ENCODE results near the gene ANXA7. TPM values are rescaled to one million over a fixed set of nuclear protein-coding genes. Genes with fewer than 3 reads are reported as not detected.

Gene ANXA7
- total RNA-seq, 1 donor from 2014 or later: 90.1 TPM

GRCh38 chr10:73439055-73439454, 25.2 kb upstream of the ANXA7 start:
- TF ChIP-seq CTCF (IDR thresholded peaks at IDR 0.05) (no peak), POLR2A (IDR thresholded peaks at IDR 0.05) (no peak), POLR2AphosphoS5 (IDR thresholded peaks at IDR 0.05; ENCODE audit: insufficient read depth in 1 of 2, low read depth in 1 of 2) (no peak)
- H3K27me3 ChIP-seq: no peaks in the 10 kb centered on the region
- H3K4me3 ChIP-seq: no peak overlapping the region
- peaks cover 0 to 28% of the 10 kb centered on the region in 2 donors for H3K36me3 ChIP-seq
- intact Hi-C loops (cut with DNase I): no loop called here
- no peak overlapping the region for H3K27ac ChIP-seq
- H3K4me1 ChIP-seq: no peaks in the 10 kb centered on the region
- no peaks in the 10 kb centered on the region for H3K9me3 ChIP-seq
- DNase-seq (ENCODE audit: extremely low spot score in 2 of 2): no peak

GRCh38 chr10:73433538-73433867, 19.6 kb upstream of the ANXA7 start, which contains the start of gene MSS51:
MSS51 (minus strand) TSS chr10:73433561; CDS start chr10:73428284, 5,277 bp downstream.
- no peak within 1 kb of the TSS for H3K27ac ChIP-seq
- intact Hi-C loops (cut with DNase I): no loop called here
- DNase-seq (ENCODE audit: extremely low spot score in 2 of 2): no peak
- no peak within 1 kb of the TSS for H3K4me3 ChIP-seq
- no peaks in the 10 kb centered on the region for H3K9me3 ChIP-seq
- TF ChIP-seq CTCF (IDR thresholded peaks at IDR 0.05) (no peak), POLR2A (IDR thresholded peaks at IDR 0.05) (no peak), POLR2AphosphoS5 (IDR thresholded peaks at IDR 0.05; ENCODE audit: insufficient read depth in 1 of 2, low read depth in 1 of 2) (no peak)
- H3K27me3 ChIP-seq: no peaks in the 10 kb centered on the region
- H3K36me3 ChIP-seq: peaks cover 0 to 28% of the 10 kb centered on the region in 2 donors
- no peaks in the 10 kb centered on the region for H3K4me1 ChIP-seq

GRCh38 chr10:73432646-73433537, 19.0 kb upstream of the ANXA7 start:
- H3K4me1 ChIP-seq: no peaks in the 10 kb centered on the region
- no peak overlapping the region for H3K27ac ChIP-seq
- peaks cover 0 to 27% of the 10 kb centered on the region in 2 donors for H3K36me3 ChIP-seq
- no peak overlapping the region for H3K4me3 ChIP-seq
- H3K27me3 ChIP-seq: no peaks in the 10 kb centered on the region
- H3K9me3 ChIP-seq: no peaks in the 10 kb centered on the region
- no peak for DNase-seq (ENCODE audit: extremely low spot score in 2 of 2)
- TF ChIP-seq POLR2AphosphoS5 (IDR thresholded peaks at IDR 0.05; ENCODE audit: insufficient read depth in 1 of 2, low read depth in 1 of 2): no peak
- no peak for TF ChIP-seq POLR2A (IDR thresholded peaks at IDR 0.05)
- TF ChIP-seq CTCF (IDR thresholded peaks at IDR 0.05): no peak
- intact Hi-C loops (cut with DNase I): no loop called here

GRCh38 chr10:73426318-73426717, 12.5 kb upstream of the ANXA7 start:
- Histone ChIP-seq H3K9me3 (no peaks in the 10 kb centered on the region), H3K27me3 (no peaks in the 10 kb centered on the region), H3K4me3 (no peak overlapping the region), H3K27ac (no peak overlapping the region), H3K4me1 (no peaks in the 10 kb centered on the region), H3K36me3 (peaks cover 3 to 56% of the 10 kb centered on the region in 2 donors)
- intact Hi-C loops (cut with DNase I): no loop called here
- TF ChIP-seq POLR2AphosphoS5 (IDR thresholded peaks at IDR 0.05; ENCODE audit: insufficient read depth in 1 of 2, low read depth in 1 of 2) (no peak), POLR2A (IDR thresholded peaks at IDR 0.05) (no peak), CTCF (IDR thresholded peaks at IDR 0.05) (no peak)
- no peak for DNase-seq (ENCODE audit: extremely low spot score in 2 of 2)

- Histone ChIP-seq H3K4me3 (no peak overlapping the region), H3K36me3 (peaks cover 3 to 56% of the 10 kb centered on the region in 2 donors), H3K9me3 (no peaks in the 10 kb centered on the region), H3K27me3 (no peaks in the 10 kb centered on the region), H3K4me1 (no peaks in the 10 kb centered on the region), H3K27ac (no peak overlapping the region)
- no peak for DNase-seq (ENCODE audit: extremely low spot score in 2 of 2)
- intact Hi-C loops (cut with DNase I): no loop called here
- TF ChIP-seq CTCF (IDR thresholded peaks at IDR 0.05) (no peak), POLR2A (IDR thresholded peaks at IDR 0.05) (no peak), POLR2AphosphoS5 (IDR thresholded peaks at IDR 0.05; ENCODE audit: insufficient read depth in 1 of 2, low read depth in 1 of 2) (no peak)
Observed at GRCh38 chr10:73424478-73424877, 10.6 kb upstream of the ANXA7 start.
